Measurements from ENCODE around the gene XIRP2. TPM values are rescaled to one million over a fixed set of nuclear protein-coding genes. Genes with fewer than 3 reads are reported as not detected.

XIRP2 gene
- total RNA-seq, 6 experiments from 2014 or later: 0.05 to 2.0 (median 0.19) TPM

DNA sequence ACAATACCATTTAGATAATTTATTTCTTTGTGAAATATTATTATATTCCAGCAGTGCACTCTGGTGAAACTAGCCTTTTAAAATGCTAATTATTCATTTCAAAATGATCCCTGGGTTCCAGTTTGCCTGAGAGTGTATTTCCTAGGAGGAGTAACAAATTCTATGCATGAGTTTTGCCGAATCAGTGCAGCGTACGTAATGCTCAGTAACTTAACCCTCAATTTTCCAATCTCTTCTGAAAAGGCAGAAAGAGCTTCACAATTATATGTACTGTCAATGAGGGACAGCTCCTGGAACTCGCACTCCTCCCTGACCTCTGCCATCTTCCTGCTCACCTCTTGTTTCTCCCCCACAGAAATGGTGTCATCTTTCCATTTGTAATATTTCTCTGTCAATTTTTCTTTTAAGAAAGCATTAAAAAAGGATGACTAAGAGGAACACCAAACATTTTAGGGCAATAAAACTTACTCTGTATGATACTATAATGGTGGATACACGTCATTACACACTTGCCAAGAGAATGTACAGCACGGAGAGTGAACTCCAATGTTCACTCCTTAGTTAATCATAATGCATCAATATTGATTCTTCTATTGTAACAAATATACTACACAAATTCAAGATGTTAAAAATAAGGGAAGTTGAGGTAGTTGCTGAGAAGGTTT lies 25.7 kb upstream of the XIRP2 start:
- TF ChIP-seq POLR2A (IDR thresholded peaks at IDR 0.05): no peak
- TF ChIP-seq, protein P1, sequence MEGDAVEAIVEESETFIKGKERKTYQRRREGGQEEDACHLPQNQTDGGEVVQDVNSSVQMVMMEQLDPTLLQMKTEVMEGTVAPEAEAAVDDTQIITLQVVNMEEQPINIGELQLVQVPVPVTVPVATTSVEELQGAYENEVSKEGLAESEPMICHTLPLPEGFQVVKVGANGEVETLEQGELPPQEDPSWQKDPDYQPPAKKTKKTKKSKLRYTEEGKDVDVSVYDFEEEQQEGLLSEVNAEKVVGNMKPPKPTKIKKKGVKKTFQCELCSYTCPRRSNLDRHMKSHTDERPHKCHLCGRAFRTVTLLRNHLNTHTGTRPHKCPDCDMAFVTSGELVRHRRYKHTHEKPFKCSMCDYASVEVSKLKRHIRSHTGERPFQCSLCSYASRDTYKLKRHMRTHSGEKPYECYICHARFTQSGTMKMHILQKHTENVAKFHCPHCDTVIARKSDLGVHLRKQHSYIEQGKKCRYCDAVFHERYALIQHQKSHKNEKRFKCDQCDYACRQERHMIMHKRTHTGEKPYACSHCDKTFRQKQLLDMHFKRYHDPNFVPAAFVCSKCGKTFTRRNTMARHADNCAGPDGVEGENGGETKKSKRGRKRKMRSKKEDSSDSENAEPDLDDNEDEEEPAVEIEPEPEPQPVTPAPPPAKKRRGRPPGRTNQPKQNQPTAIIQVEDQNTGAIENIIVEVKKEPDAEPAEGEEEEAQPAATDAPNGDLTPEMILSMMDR (IDR thresholded peaks at IDR 0.05): no peak
- Histone ChIP-seq H3K4me3 (no peak overlapping the region), H3K27ac (no peak overlapping the region), H3K9me3 (no peaks in the 10 kb centered on the region), H3K4me1 (no peaks in the 10 kb centered on the region), H3K27me3 (no peaks in the 10 kb centered on the region), H3K36me3 (no peaks in the 10 kb centered on the region)
- intact Hi-C loops (cut with DNase I): no loop called here
- 31% methylated on average over 6 of the region's 6 CpGs for WGBS (ENCODE audit: insufficient coverage, low coverage, low lambda C conversion rate, missing lambda C conversion rate)
- no peak for DNase-seq
- ATAC-seq: no peak

DNA sequence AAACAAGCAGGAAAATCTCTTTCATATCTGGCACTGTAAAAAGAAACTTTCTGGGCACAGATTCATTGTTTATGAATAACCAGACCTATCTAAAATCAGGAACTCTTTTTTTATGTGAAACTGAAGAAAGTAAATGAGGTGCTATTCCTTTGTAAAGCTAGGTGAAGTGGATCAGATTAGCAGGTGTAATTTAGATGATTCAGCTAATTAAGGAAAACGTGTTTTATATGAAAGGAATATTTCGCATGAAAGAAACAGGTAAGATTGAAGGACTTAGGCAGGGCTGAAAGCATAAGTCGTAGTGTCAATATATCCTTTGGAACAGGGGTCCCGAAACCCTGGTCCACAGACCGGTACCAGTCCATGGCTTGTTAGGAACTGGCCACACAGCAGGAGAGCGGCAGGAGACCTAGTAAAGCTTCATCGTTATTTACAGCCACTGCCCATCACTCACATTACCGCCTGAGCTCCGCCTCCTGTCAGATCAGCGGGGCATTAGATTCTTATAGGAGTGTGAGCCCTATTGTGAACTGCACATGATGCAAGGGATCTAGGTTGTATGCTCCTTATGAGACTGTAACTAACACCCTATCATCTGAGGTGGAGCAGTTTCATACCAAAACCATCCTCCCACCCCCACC lies 20.3 kb upstream of the XIRP2 start:
- Histone ChIP-seq H3K27me3 (no peaks in the 10 kb centered on the region), H3K4me1 (no peaks in the 10 kb centered on the region), H3K9me3 (no peaks in the 10 kb centered on the region), H3K4me3 (no peak overlapping the region), H3K36me3 (no peaks in the 10 kb centered on the region), H3K27ac (no peak overlapping the region)
- WGBS (ENCODE audit: insufficient coverage, low coverage, low lambda C conversion rate, missing lambda C conversion rate): 46% methylated on average over 6 of the region's 10 CpGs
- ATAC-seq: no peak
- TF ChIP-seq POLR2A (IDR thresholded peaks at IDR 0.05): no peak
- TF ChIP-seq, protein P1 (IDR thresholded peaks at IDR 0.05): no peak
- DNase-seq: no peak
- intact Hi-C loops (cut with DNase I): no loop called here

DNA sequence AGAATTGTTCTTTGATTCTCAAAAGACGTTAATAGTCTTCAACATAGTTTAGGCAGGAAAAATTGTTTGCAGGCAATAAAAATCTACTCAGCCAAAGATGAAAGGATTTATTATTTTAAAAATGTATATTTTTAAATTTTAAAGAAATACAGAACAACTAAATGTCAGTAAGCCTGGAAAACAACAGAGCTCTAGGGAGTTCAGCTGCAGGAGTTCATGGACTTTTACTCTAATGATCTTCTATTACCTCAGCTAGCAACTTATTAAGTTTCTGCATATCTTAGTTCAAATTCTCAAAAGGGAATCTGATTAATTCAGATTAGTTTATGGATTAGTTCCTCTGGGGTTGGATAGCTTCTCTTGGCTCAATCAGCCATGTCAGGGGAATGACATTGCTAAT lies 17.9 kb upstream of the XIRP2 start:
- intact Hi-C loops (cut with DNase I): no loop called here
- WGBS (ENCODE audit: insufficient coverage, low coverage, low lambda C conversion rate, missing lambda C conversion rate): 47% methylated on average over 1 of the region's 1 CpG
- Histone ChIP-seq H3K9me3 (no peaks in the 10 kb centered on the region), H3K36me3 (no peaks in the 10 kb centered on the region), H3K4me3 (no peak overlapping the region), H3K27me3 (no peaks in the 10 kb centered on the region), H3K4me1 (no peaks in the 10 kb centered on the region), H3K27ac (no peak overlapping the region)
- DNase-seq (no peak), ATAC-seq (no peak)
- no peak for TF ChIP-seq POLR2A (IDR thresholded peaks at IDR 0.05)
- TF ChIP-seq, protein P1 (IDR thresholded peaks at IDR 0.05): no peak

DNA sequence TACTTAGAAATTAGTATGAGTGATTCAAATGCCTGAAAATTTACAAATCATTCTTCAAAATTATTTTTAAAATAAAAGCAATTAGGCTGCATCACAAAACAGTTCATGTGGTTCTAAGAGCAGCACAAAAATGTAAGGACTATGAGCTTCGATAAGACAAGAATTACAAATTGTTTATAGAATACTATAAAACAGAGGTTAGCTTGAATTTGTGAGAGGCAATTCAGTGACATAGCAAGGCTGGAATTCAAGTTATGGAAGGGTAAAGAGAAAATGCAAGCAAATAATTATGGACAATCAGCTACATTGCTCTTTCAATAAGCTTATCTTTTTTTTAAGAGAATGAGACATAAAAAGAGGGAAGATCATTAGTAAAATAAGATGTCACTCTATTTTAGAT lies 7.1 kb upstream of the XIRP2 start:
- H3K27ac ChIP-seq: no peak overlapping the region
- H3K36me3 ChIP-seq: no peaks in the 10 kb centered on the region
- TF ChIP-seq POLR2A (IDR thresholded peaks at IDR 0.05): no peak
- TF ChIP-seq, protein P1 (IDR thresholded peaks at IDR 0.05): no peak
- no peaks in the 10 kb centered on the region for H3K9me3 ChIP-seq
- WGBS (ENCODE audit: insufficient coverage, low coverage, low lambda C conversion rate, missing lambda C conversion rate): 35% methylated on average over 1 of the region's 1 CpG
- no peaks in the 10 kb centered on the region for H3K27me3 ChIP-seq
- no peaks in the 10 kb centered on the region for H3K4me1 ChIP-seq
- no peak overlapping the region for H3K4me3 ChIP-seq
- intact Hi-C loops (cut with DNase I): no loop called here
- DNase-seq: no peak
- no peak for ATAC-seq
